ENCODE results near the gene FANK1. TPM values are rescaled to one million over a fixed set of nuclear protein-coding genes. Genes with fewer than 3 reads are reported as not detected.
"Not testable (repeated sequence)": the region's sequence is repeated elsewhere in the genome, so short reads cannot be mapped to it uniquely, and the experiment has no call there.

Gene FANK1
- total and polyA plus RNA-seq, 4 donors: 3.7 to 19.1 (median 10.0) TPM

DNA sequence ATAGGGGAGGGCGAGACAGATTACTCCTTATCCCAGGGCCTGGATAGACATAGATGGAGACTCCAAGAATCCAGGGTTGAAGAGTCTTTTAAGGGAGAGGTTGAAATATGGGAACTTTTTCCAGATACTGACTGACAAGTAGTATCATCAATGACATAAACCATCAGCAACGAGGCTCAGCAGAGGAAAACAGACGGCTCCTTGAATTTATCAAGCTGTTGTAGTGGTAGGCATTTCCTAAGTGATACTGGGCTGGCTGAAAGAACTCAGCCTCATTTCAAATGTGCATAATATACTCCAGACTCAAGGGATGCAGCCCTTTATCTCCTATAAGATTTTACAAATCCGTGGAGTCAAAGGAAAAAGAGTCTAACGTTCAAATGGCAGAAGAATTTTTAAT is 150.5 kb downstream of the FANK1 start:
- H3K4me3 ChIP-seq (ENCODE audit: low read depth, low read length): no peak overlapping the region
- WGBS (ENCODE audit: insufficient coverage): no CpG with 5 or more reads among the region's 5 CpGs
- no peaks in the 10 kb centered on the region for H3K9me3 ChIP-seq (ENCODE audit: control insufficient read depth, insufficient read depth, low read length)
- no peaks in the 10 kb centered on the region for H3K36me3 ChIP-seq (ENCODE audit: control insufficient read depth, insufficient read depth, low read length)
- H3K4me1 ChIP-seq (ENCODE audit: control insufficient read depth, insufficient read depth, low read length): peaks cover 13% of the 10 kb centered on the region
- no peak for DNase-seq (ENCODE audit: low read depth in 4 of 6, low spot score in 6 of 6)
- no peaks in the 10 kb centered on the region for H3K27me3 ChIP-seq (ENCODE audit: control insufficient read depth, insufficient read depth, low read length)
- no peak overlapping the region for H3K27ac ChIP-seq (ENCODE audit: low read depth, low read length)

DNA sequence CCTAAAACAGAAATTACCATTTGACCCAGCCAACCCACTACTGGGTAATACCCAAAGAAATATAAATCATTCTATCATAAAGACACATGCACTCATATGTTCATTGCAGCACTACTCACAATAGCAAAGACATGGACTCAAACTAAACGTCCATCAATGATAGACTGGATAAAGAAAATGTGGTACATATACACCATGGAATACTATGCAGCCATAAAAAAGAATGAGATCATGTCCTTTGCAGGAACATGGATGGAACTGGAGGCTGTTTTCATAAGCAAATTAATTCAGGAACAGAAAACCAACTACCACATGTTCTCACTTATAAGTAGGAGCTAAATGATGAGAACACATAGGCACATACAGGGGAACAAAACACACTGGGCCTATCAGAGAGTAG is 151.4 kb downstream of the FANK1 start:
- not testable (repeated sequence) for H3K4me1 ChIP-seq (ENCODE audit: control insufficient read depth, insufficient read depth, low read length); H3K36me3 ChIP-seq (ENCODE audit: control insufficient read depth, insufficient read depth, low read length); H3K27ac ChIP-seq (ENCODE audit: low read depth, low read length); H3K27me3 ChIP-seq (ENCODE audit: control insufficient read depth, insufficient read depth, low read length); DNase-seq (ENCODE audit: low read depth in 4 of 6, low spot score in 6 of 6); H3K4me3 ChIP-seq (ENCODE audit: low read depth, low read length); H3K9me3 ChIP-seq (ENCODE audit: control insufficient read depth, insufficient read depth, low read length)
- no CpG with 5 or more reads among the region's 1 CpG for WGBS (ENCODE audit: insufficient coverage)

DNA sequence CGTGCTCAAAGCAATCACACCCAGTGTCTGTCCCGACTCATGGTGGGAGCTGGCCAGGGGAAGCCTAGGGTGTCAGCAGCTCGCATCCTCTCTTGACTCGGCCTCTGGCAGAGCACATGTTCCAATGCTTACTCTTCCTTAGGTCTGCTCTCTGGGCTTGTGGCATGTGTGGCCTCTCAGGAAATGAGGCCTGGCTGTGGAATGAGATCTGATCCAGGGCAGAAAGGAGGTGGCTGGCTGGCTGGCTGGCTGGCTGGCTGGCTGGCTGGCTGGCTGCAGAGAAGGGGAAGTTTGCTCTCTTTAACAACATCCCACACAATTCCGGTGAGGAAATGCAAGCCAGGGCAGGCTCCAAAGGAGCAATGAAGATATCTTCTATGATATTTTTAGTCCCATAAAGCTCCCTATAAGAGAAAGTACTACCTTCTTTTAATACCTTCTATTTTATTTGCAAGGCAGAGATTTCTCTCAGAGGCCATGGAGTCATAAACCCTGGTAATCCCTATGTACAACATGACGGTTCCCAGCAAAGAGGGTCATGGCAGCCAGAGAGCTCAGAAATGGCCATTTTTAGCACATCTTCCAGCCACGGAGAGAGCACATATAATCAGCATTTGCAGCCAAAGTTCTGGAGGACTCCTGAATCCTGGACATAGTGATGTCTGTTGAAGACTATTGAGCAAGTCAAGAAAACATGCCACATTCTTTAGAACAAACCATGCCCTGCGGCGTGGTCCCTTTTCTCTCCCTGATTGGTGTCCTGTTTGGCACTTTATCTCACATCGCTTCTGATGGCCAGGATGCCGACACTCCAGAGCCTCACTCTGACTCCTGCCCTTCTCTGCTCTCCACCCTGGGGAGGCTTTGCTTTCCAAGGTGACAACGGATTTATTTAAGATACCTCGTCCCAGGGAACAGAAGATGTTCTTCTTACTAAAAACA is 153.7 kb downstream of the FANK1 start:
- Histone ChIP-seq H3K36me3 (ENCODE audit: control insufficient read depth, insufficient read depth, low read length) (no peaks in the 10 kb centered on the region), H3K4me1 (ENCODE audit: control insufficient read depth, insufficient read depth, low read length) (peaks cover 3% of the 10 kb centered on the region), H3K9me3 (ENCODE audit: control insufficient read depth, insufficient read depth, low read length) (no peaks in the 10 kb centered on the region), H3K4me3 (ENCODE audit: low read depth, low read length) (no peak overlapping the region), H3K27ac (ENCODE audit: low read depth, low read length) (no peak overlapping the region), H3K27me3 (ENCODE audit: control insufficient read depth, insufficient read depth, low read length) (no peaks in the 10 kb centered on the region)
- 80% methylated on average over 12 of the region's 13 CpGs for WGBS (ENCODE audit: insufficient coverage)
- no peak for DNase-seq (ENCODE audit: low read depth in 4 of 6, low spot score in 6 of 6)

DNA sequence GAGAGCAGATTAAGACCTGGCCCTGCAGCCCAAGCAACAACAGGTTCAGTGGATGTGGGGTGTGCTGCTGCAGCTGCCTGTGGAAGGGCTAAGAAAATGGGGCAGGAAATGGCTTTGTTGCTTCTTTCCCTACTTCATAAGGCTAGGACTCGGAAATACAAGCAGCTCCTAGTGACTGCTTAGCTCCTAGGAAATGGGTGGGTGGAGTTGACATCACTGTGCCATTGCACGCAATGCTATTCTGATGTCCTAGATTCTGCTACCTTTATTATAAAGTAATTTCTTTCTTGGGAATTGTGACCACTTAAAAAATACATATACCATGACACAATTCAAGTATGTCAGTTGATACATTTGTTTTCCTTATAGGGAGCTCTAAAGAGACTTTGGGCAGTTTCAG is 155.8 kb downstream of the FANK1 start:
- Histone ChIP-seq H3K9me3 (ENCODE audit: control insufficient read depth, insufficient read depth, low read length) (no peaks in the 10 kb centered on the region), H3K27me3 (ENCODE audit: control insufficient read depth, insufficient read depth, low read length) (no peaks in the 10 kb centered on the region), H3K36me3 (ENCODE audit: control insufficient read depth, insufficient read depth, low read length) (no peaks in the 10 kb centered on the region), H3K4me1 (ENCODE audit: control insufficient read depth, insufficient read depth, low read length) (peaks cover 3% of the 10 kb centered on the region), H3K4me3 (ENCODE audit: low read depth, low read length) (no peak overlapping the region), H3K27ac (ENCODE audit: low read depth, low read length) (no peak overlapping the region)
- WGBS (ENCODE audit: insufficient coverage): no CpG with 5 or more reads among the region's 2 CpGs
- no peak for DNase-seq (ENCODE audit: low read depth in 4 of 6, low spot score in 6 of 6)

DNA sequence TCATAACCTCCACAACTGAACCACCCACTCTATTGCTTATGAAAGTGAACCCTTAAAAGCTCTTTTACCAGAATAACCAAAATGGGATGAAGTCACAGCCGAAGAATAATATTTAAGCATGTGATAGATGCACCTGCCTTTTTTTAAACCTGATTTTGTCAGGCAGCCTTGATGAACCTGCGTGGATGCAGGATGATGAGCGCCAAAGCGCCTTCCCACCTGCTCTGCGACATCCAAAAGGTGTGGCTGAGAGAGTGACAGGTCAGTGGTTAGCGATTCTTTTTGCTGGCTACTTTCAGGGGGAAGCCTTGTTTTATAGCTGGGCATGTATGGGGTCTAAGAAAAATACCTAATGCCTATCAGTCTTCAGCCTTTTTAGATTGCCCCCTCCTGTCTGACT is 157.8 kb downstream of the FANK1 start:
- Histone ChIP-seq H3K4me3 (ENCODE audit: low read depth, low read length) (no peak overlapping the region), H3K4me1 (ENCODE audit: control insufficient read depth, insufficient read depth, low read length) (peaks cover 4% of the 10 kb centered on the region), H3K36me3 (ENCODE audit: control insufficient read depth, insufficient read depth, low read length) (no peaks in the 10 kb centered on the region), H3K27me3 (ENCODE audit: control insufficient read depth, insufficient read depth, low read length) (no peaks in the 10 kb centered on the region), H3K27ac (ENCODE audit: low read depth, low read length) (no peak overlapping the region), H3K9me3 (ENCODE audit: control insufficient read depth, insufficient read depth, low read length) (no peaks in the 10 kb centered on the region)
- no peak for DNase-seq (ENCODE audit: low read depth in 4 of 6, low spot score in 6 of 6)
- WGBS (ENCODE audit: insufficient coverage): 94% methylated on average over 5 of the region's 6 CpGs

GRCh38 chr10:126057494-126057893 is 161.1 kb downstream of the FANK1 start:
- no peaks in the 10 kb centered on the region for H3K27me3 ChIP-seq (ENCODE audit: control insufficient read depth, insufficient read depth, low read length)
- H3K36me3 ChIP-seq (ENCODE audit: control insufficient read depth, insufficient read depth, low read length): no peaks in the 10 kb centered on the region
- H3K4me1 ChIP-seq (ENCODE audit: control insufficient read depth, insufficient read depth, low read length): peaks cover 9% of the 10 kb centered on the region
- H3K27ac ChIP-seq (ENCODE audit: low read depth, low read length): no peak overlapping the region
- no peak for DNase-seq (ENCODE audit: low read depth in 4 of 6, low spot score in 6 of 6)
- no peak overlapping the region for H3K4me3 ChIP-seq (ENCODE audit: low read depth, low read length)
- WGBS (ENCODE audit: insufficient coverage): 100% methylated on average over 1 of the region's 8 CpGs
- no peaks in the 10 kb centered on the region for H3K9me3 ChIP-seq (ENCODE audit: control insufficient read depth, insufficient read depth, low read length)

DNA sequence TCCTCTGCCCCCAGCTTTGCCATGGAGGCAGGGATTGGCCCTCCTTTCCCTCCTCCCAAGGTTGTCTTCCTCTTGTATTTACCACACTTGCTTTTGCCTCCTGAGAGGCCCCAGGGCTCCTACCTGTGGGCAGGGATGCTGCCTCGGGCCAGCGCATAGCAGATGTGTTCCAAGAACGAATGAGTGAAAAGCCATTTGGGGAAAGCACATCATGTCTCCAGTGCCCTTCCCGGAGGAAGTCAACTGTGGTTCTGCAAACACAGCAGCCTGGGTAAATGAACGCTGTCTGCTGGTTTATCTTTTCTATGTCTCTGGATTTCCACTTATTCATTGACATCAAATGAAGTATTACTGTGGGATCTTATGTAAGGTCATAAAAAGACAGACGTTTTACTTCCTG is 161.7 kb downstream of the FANK1 start:
- Histone ChIP-seq H3K27ac (ENCODE audit: low read depth, low read length) (no peak overlapping the region), H3K4me3 (ENCODE audit: low read depth, low read length) (no peak overlapping the region), H3K9me3 (ENCODE audit: control insufficient read depth, insufficient read depth, low read length) (no peaks in the 10 kb centered on the region), H3K4me1 (ENCODE audit: control insufficient read depth, insufficient read depth, low read length) (peaks cover 16% of the 10 kb centered on the region), H3K27me3 (ENCODE audit: control insufficient read depth, insufficient read depth, low read length) (no peaks in the 10 kb centered on the region), H3K36me3 (ENCODE audit: control insufficient read depth, insufficient read depth, low read length) (peaks cover 3% of the 10 kb centered on the region)
- DNase-seq (ENCODE audit: low read depth in 4 of 6, low spot score in 6 of 6): peak in 1 of 6 donors; percentile 31
- WGBS (ENCODE audit: insufficient coverage): 42% methylated on average over 5 of the region's 6 CpGs

GRCh38 chr10:126058507-126058906 is 162.1 kb downstream of the FANK1 start:
- Histone ChIP-seq H3K4me3 (ENCODE audit: low read depth, low read length) (no peak overlapping the region), H3K9me3 (ENCODE audit: control insufficient read depth, insufficient read depth, low read length) (no peaks in the 10 kb centered on the region), H3K4me1 (ENCODE audit: control insufficient read depth, insufficient read depth, low read length) (peaks cover 20% of the 10 kb centered on the region), H3K36me3 (ENCODE audit: control insufficient read depth, insufficient read depth, low read length) (peaks cover 3% of the 10 kb centered on the region), H3K27ac (ENCODE audit: low read depth, low read length) (no peak overlapping the region), H3K27me3 (ENCODE audit: control insufficient read depth, insufficient read depth, low read length) (no peaks in the 10 kb centered on the region)
- DNase-seq (ENCODE audit: low read depth in 4 of 6, low spot score in 6 of 6): peak in 1 of 6 donors; percentile 40
- WGBS (ENCODE audit: insufficient coverage): 6% methylated on average over 7 of the region's 9 CpGs
